Measurements from ENCODE around the gene HEATR5B. TPM values are rescaled to one million over a fixed set of nuclear protein-coding genes. Genes with fewer than 3 reads are reported as not detected.

The HEATR5B gene
- total RNA-seq (2013; cell fraction: nucleolus; rRNA removed), result 100.0 and 102 TPM in 2 replicates
- total RNA-seq (2014; rRNA removed) (21.8 and 24.3 TPM in 2 replicates), total RNA-seq (2014; rRNA removed; fragmentation: Illumina TruSeq; extraction: Trizol) (24.2 and 24.4 TPM in 2 replicates), total RNA-seq (2021) (16.6 and 18.5 TPM in 2 replicates), polyA plus RNA-seq (2011; rRNA removed) (34.7 and 39.9 TPM in 2 replicates), polyA plus RNA-seq (2014; fragmentation: Illumina TruSeq; extraction: Trizol) (18.7 and 21.6 TPM in 2 replicates), polyA plus RNA-seq (2014; fragmentation: Nextera tagmentation; extraction: Ambion mirVana) (1 to 10 TPM; 4.1 to 7.7 TPM), polyA plus RNA-seq (2014; rRNA removed) (16.8 and 17.8 TPM in 2 replicates), polyA plus RNA-seq (2016; fragmentation: Nextera tagmentation; extraction: Ambion mirVana) (10 to 100 TPM; 13.7 to 16.4 TPM), polyA minus RNA-seq (2011; rRNA and poly(A)+ RNA removed) (47.6 and 55.7 TPM in 2 replicates), Bru-seq, nascent RNA (percentile 68 among the genes with signal in this experiment), BruChase-seq, experiment 1, labeled RNA remaining after a 6-hour chase (percentile 71 among the genes with signal in this experiment), BruChase-seq, experiment 2, labeled RNA remaining after a 2-hour chase (percentile 75 among the genes with signal in this experiment)
- polyA plus RNA-seq (2011; ENCODE audit: low read depth), result 9.2 TPM
- 19.1 and 19.9 TPM in 2 replicates for polyA plus RNA-seq (2011; cell fraction: cytosol; rRNA removed)
- polyA plus RNA-seq (2011; cell fraction: nucleus; rRNA removed), result 42.5 and 43.6 TPM in 2 replicates
- 10.0 and 11.0 TPM in 2 replicates for polyA plus RNA-seq (2012)
- 10.4 and 13.0 TPM in 2 replicates for polyA minus RNA-seq (2011; cell fraction: cytosol; rRNA and poly(A)+ RNA removed)
- 27.9 and 42.7 TPM in 2 replicates for polyA minus RNA-seq (2011; cell fraction: nucleus; rRNA and poly(A)+ RNA removed)
- long read RNA-seq, experiment 1, partial matches to known transcripts, result 1 of 1 reads
- long read RNA-seq, experiment 1, other reads (novel, unspliced or antisense), result 0 of 1 reads
- long read RNA-seq, experiment 2, partial matches to known transcripts, result 16 of 20 reads
- long read RNA-seq, experiment 2, other reads (novel, unspliced or antisense), result 4 of 20 reads

DNA sequence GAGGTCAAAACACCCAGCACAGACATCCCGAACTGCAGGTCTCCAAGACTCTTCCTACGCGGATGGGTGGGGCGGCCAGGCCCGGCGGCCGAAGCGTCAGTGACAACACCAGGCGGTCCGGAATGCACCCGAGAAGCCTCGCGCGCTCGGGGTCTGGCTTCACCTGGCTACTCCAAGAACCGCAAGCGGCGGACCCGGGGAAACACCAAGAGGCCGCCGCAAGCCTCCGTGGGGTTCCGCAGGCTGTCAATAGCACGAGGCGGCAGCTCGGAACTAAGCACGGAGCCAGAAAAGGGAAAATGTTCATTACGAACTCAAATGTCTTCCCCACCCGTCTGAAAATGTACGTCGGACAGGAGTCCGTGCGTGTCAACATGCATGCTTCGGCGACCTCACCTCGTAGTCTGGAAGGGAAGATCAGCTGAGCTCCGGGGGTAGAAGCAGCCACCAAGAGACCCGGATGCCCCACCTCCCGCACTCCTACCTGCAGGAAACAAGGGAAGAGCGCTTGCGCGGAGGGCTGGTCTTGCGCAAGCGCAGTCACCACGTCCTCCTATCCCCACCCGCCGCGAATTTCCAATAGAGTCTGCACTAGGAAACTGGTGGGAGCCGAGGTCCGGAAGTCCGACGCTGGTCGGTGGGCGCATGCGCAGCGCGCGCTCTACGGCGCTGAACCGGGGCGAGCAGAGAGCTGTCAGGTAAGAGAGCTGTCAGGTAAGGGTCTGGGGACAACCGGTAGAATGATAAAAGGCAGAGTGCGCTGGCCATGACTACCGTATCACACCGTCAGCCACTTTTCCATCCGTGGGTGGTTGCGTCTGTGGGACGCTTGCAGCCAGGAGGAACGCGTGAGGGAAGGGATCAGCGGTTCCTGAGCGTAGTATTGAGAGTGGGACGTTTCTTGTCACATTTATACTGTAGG is at the start of gene HEATR5B, which contains the start of gene GPATCH11:
HEATR5B (minus strand) TSS at position 500 of the 922 bp plus-strand sequence. CDS start 958 bp downstream, outside the sequence.
GPATCH11 (plus strand) TSS at position 646 of the 922 bp plus-strand sequence. CDS start 3,864 bp downstream, outside the sequence.
- H3K4me2 ChIP-seq (ENCODE audit: control insufficient read depth, insufficient read depth), result peak within 1 kb of the TSS; percentile 84
- H3K4me3 ChIP-seq, result peak within 1 kb of the TSS; percentile 87
- no peaks in the 10 kb centered on the region for H3K9me3 ChIP-seq (replicated peaks; ENCODE audit: control insufficient read depth, insufficient read depth, low read length)
- FAIRE-seq (peak; percentile 68), DNase-seq (ENCODE audit: low read depth, low spot score) (peak; percentile 95), ATAC-seq (peak; percentile 86)
- H3K79me2 ChIP-seq (ENCODE audit: control insufficient read depth, insufficient read depth, low read length), result peaks cover 44% of the 10 kb centered on the region
- no peaks in the 10 kb centered on the region for H4K20me1 ChIP-seq (ENCODE audit: control insufficient read depth, insufficient read depth)
- ChIA-PET POLR2A (interaction anchor here (0.6 to 2.1 kb wide), 5 partner anchors 29 to 118 kb away, joined by 3 to 6 read pairs (median 3); partner anchors contain the start of gene STRN), SMC1A (ENCODE audit: uncharacterized antibody, unreplicated experiment) (interaction anchor here (0.6 to 2.3 kb wide), 8 partner anchors 8 to 838 kb away, joined by 3 to 9 read pairs (median 3); no protein-coding TSS in a partner anchor), CTCF (interaction anchor here (1.2 to 1.4 kb wide), 3 partner anchors 9 to 120 kb away, joined by 3 to 4 read pairs (median 3); no protein-coding TSS in a partner anchor), RAD21 (ENCODE audit: unreplicated experiment) (interaction anchor here (1.0 to 1.5 kb wide), 4 partner anchors 8 to 125 kb away, joined by 3 to 5 read pairs (median 3); no protein-coding TSS in a partner anchor)
- peak within 1 kb of the TSS; percentile 97 for H2AFZ ChIP-seq (ENCODE audit: control insufficient read depth, low read depth, low read length)
- peaks cover 19% of the 10 kb centered on the region for H3K4me1 ChIP-seq (ENCODE audit: control insufficient read depth, insufficient read depth, low read length)
- peak within 1 kb of the TSS; percentile 78 for H3K27ac ChIP-seq (ENCODE audit: control insufficient read depth, insufficient read depth)
- BruUV-seq (replicated peaks), result no TSS peak
- WGBS (ENCODE audit: insufficient coverage, insufficient replicate concordance, low lambda C conversion rate, missing lambda C conversion rate), result 2% methylated on average over 74 of the region's 74 CpGs
- peaks cover 0 to 6% of the 10 kb centered on the region in 2 experiments; a peak in 2 of 4 replicates for H3K36me3 ChIP-seq (ENCODE audit: control insufficient read depth in 2 of 2, insufficient read depth in 2 of 2, low read length in 1 of 2)
- H3K9ac ChIP-seq (ENCODE audit: control insufficient read depth, insufficient read depth, low read length), result peak within 1 kb of the TSS; percentile 57
- in situ Hi-C loops (cut with MboI) (no loop called here), intact Hi-C loops (cut with micrococcal nuclease; ENCODE audit: unreplicated experiment) (loop anchor here (2.0 to 5.0 kb wide), 2 partner anchors 71 to 117 kb away; partner anchors contain the start of gene STRN)
- H3K27me3 ChIP-seq (replicated peaks in 1 of 2; ENCODE audit: control insufficient read depth in 2 of 2, insufficient read depth in 2 of 2, low read length in 1 of 2), result no peaks in the 10 kb centered on the region
- TF ChIP-seq, protein P1, sequence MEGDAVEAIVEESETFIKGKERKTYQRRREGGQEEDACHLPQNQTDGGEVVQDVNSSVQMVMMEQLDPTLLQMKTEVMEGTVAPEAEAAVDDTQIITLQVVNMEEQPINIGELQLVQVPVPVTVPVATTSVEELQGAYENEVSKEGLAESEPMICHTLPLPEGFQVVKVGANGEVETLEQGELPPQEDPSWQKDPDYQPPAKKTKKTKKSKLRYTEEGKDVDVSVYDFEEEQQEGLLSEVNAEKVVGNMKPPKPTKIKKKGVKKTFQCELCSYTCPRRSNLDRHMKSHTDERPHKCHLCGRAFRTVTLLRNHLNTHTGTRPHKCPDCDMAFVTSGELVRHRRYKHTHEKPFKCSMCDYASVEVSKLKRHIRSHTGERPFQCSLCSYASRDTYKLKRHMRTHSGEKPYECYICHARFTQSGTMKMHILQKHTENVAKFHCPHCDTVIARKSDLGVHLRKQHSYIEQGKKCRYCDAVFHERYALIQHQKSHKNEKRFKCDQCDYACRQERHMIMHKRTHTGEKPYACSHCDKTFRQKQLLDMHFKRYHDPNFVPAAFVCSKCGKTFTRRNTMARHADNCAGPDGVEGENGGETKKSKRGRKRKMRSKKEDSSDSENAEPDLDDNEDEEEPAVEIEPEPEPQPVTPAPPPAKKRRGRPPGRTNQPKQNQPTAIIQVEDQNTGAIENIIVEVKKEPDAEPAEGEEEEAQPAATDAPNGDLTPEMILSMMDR (IDR thresholded peaks at IDR 0.05 in 2 of 3, conservative IDR thresholded peaks at IDR 0.05 in 1 of 3; ENCODE audit: control insufficient read depth in 2 of 3, extremely low read depth in 1 of 3, insufficient read depth in 1 of 3, low read depth in 3 of 3, low read length in 3 of 3), result no peak
- TF ChIP-seq KLF5 (IDR thresholded peaks at IDR 0.05; ENCODE audit: partially characterized antibody), result no peak
- TF ChIP-seq STAT1 (conservative IDR thresholded peaks at IDR 0.05), result no peak
- TF ChIP-seq NKRF (conservative IDR thresholded peaks at IDR 0.05), result peak; percentile 94
- no peak for TF ChIP-seq ZSCAN29 (IDR thresholded peaks at IDR 0.05)
- TF ChIP-seq JUNB (IDR thresholded peaks at IDR 0.05), result no peak
- TF ChIP-seq ELK1 (IDR thresholded peaks at IDR 0.05; ENCODE audit: low read depth, low read length), result no peak
- peak; percentile 77 for TF ChIP-seq POLR2AphosphoS5 (IDR thresholded peaks at IDR 0.05; ENCODE audit: low read length)
- TF ChIP-seq, protein P2, sequence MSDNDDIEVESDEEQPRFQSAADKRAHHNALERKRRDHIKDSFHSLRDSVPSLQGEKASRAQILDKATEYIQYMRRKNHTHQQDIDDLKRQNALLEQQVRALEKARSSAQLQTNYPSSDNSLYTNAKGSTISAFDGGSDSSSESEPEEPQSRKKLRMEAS (IDR thresholded peaks at IDR 0.05; ENCODE audit: low read depth, low read length), result peak; percentile 24; the same call in 1 of the 2 replicates
- peak; percentile 79 for TF ChIP-seq MXI1 (IDR thresholded peaks at IDR 0.05; ENCODE audit: low read depth, low read length)

Data from GM12878 (cell line).